Activated T-cell treated with anti-CD3 and anti-CD28 coated beads for 1 hour (primary cell): ENCODE data around the gene SMAD5.

Source experiments
- DNase-seq: peaks from one replicate; pipeline ENCODE4 v3.0.0-alpha.2; 2020; ENCODE audit warnings: low read depth

SMAD5 gene

GRCh38 chr5:136222580-136223235, 90.1 kb downstream of the SMAD5 start:
- no peak for DNase-seq

DNA sequence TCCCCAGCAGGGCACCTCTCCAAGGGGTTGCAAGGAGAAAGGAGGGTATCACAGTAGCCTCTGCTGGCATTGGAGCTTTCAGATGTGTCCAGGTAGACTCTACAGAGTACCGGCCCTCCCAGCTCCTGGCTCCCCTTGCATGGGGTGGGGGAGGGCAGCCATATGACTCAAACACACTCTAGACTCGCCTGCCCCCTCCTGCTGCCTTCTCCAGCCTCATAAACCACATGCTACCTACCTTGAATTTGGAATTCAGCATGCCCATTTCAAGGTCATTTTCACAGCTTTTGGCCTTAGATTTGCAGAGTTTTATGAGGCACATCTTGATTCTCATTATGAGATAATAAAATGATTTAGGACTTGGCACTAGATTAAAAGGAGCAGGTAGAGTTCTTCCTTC, 93.2 kb downstream of the SMAD5 start:
- DNase-seq: no peak

- DNase-seq: no peak
Measured at GRCh38 chr5:136226401-136226800, 93.8 kb downstream of the SMAD5 start.

GRCh38 chr5:136228136-136228757, 95.6 kb downstream of the SMAD5 start:
- no peak for DNase-seq

GRCh38 chr5:136230176-136230575, 97.5 kb downstream of the SMAD5 start:
- DNase-seq: no peak

DNA sequence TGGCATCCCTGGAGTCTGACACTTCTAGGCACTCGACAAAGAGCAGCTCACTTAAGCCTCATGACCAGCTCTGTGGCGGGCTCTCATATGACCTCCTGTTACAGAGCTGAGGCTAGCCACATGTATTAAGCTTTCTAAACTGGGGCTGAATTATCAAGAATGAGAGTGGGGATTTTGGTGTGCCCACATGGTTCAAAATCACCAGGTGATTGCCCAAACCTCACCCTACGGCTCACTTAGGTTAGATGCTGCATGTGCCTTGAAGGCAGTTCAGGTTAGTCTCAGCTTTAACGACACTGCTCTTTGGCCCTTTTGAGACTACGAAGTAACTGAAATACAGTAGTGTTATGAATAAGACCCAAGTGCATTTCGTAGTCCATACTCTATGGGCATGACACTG, 99.7 kb downstream of the SMAD5 start:
- DNase-seq: no peak
